Heart right ventricle (tissue), 16 donors: ENCODE results near the gene FAM217A. TPM values are rescaled to one million over a fixed set of nuclear protein-coding genes. Genes with fewer than 3 reads are reported as not detected.
"Not testable (repeated sequence)": the region's sequence is repeated elsewhere in the genome, so short reads cannot be mapped to it uniquely, and the experiment has no call there.

ENCODE experiments used
- ATAC-seq, 8 donors: fragments of 200-7000 bp; cut with Tn5 transposase; one replicate each; pipeline ENCODE4 v1.9.1; 2020; ENCODE audit warnings: mild to moderate bottlenecking in 8 of 8, moderate library complexity in 8 of 8, moderate number of reproducible peaks in 1 of 8
- DNase-seq, 2 donors: peaks; one replicate each; pipeline ENCODE4 v3.0.0-alpha.2; 2020
- H3K27ac ChIP-seq, 10 donors: fragments of 200-600 bp; sonication (generic) in 2 of 10; one replicate each; pipeline versions ENCODE4 v1.5.0 to v1.8.0; 2020 to 2022; ENCODE audit warnings: mild to moderate bottlenecking in 3 of 10
- H3K27me3 ChIP-seq, 7 donors: fragments of 200-600 bp; one replicate each; pipeline ENCODE4 v1.8.0; 2021 to 2022; ENCODE audit warnings: mild to moderate bottlenecking in 2 of 7
- H3K36me3 ChIP-seq, 9 donors: fragments of 200-600 bp; sonication (generic) in 1 of 9; one replicate each; pipeline versions ENCODE4 v1.5.0 to v1.8.0; 2020 to 2022; ENCODE audit warnings: mild to moderate bottlenecking in 2 of 9
- H3K4me1 ChIP-seq, 9 donors: fragments of 200-600 bp; sonication (generic) in 1 of 9; one replicate each; pipeline versions ENCODE4 v1.5.0 to v1.8.0; 2020 to 2022; ENCODE audit warnings: mild to moderate bottlenecking in 4 of 9
- H3K4me3 ChIP-seq, 10 donors: fragments of 200-600 bp; sonication (generic) in 2 of 10; one replicate each; pipeline versions ENCODE4 v1.5.0 to v1.8.0; 2020 to 2022; ENCODE audit warnings: mild to moderate bottlenecking in 7 of 10, moderate library complexity in 2 of 10
- H3K9me3 ChIP-seq, 11 donors: fragments of 200-600 bp in 10 of 11; sonication (generic) in 2 of 11; one replicate each; pipeline versions ENCODE4 v1.5.0 to v1.8.0; 2013 to 2022; ENCODE audit warnings: mild to moderate bottlenecking in 2 of 11, control low read depth in 1 of 11, moderate library complexity in 1 of 11
- WGBS, 2 donors: extraction: QIAGEN DNeasy Blood & Tissue Kit; methylation state at CpG; one replicate each; pipeline ENCODE4 v1.1.7; 2013; ENCODE audit warnings: inconsistent platforms in 1 of 2; 5-methylcytosine and 5-hydroxymethylcytosine counted together
- intact Hi-C, 10 donors: fragments of 100-400 bp; cut with DNase I; formaldehyde crosslinking; loops; one replicate each; pipeline versions ENCODE4 v1.11.1 to v1.14.2; 2022
- polyA plus RNA-seq, 2 donors: library from polyadenylated mRNA; stranded (reverse); fragments of 200-250 nt; gene quantifications; one replicate each; pipeline ENCODE4 v1.2.3, GENCODE V29; 2013
- total RNA-seq, 10 donors: library from RNA; stranded (reverse); fragmentation: NEBNext Ultra II Directional in 3 of 10; extraction: Animal tissue kit (Norgen Biotek cat#: 25700) in 3 of 10; gene quantifications; one replicate each; pipeline versions ENCODE4 v1.2.1 to v1.2.4, GENCODE V29; 2021 to 2023
- TF ChIP-seq, protein P1 (sequence below), 9 donors: fragments of 200-600 bp; sonication (generic) in 2 of 9; IDR thresholded peaks; one replicate each; pipeline versions ENCODE4 v1.5.0 to v1.8.0; 2021 to 2022; ENCODE audit warnings: antibody characterized with exemption in 9 of 9, mild to moderate bottlenecking in 5 of 9, moderate library complexity in 1 of 9
- donor health status: Arrhythmogenic right ventricular cardiomyopathy.
- donor health status: ischemic (EF 13 %, LVEDD 7.1; RV severe dilation, severe dysfunction).
- donor health status: healthy with polysubstance abuse.
- donor health status: DM: no; HTN: yes; CAD: no.
- donor health status: DM: no; HTN: no; CAD: no.
- donor health status: ischemic (EF 25% LVEDD 6.9; RV normal size, moderate dysfunction).
- donor health status: ischemic (EF 25% LVEDD 5.7; RV mildly dilated, moderate dysfunction).
- donor health status: healthy.
- donor health status: DM: yes; HTN: yes; CAD: no.
- donor health status: Ischemic cardiomyopathy.
- donor health status: ischemic (EF 35%, LVEDD 5.7; RV mildly dilated, moderate dysfunction).
- donor health status: nonischemic (EF 11% LVEDD 7.7; RV severe dilation, severe dysfunction).
- donor health status: DM: yes; HTN: yes; CAD: no.
- donor health status: PGD.
- donor health status: ischemic (EF 29% LVEDD 5.4; RV normal size, mild dysfunction).
- donor health status: nonischemic (EF 23%, LVEDD 6.1; RV moderate dilation, normal function).

The FAM217A gene
- total and polyA plus RNA-seq, 12 donors, result not detected

DNA sequence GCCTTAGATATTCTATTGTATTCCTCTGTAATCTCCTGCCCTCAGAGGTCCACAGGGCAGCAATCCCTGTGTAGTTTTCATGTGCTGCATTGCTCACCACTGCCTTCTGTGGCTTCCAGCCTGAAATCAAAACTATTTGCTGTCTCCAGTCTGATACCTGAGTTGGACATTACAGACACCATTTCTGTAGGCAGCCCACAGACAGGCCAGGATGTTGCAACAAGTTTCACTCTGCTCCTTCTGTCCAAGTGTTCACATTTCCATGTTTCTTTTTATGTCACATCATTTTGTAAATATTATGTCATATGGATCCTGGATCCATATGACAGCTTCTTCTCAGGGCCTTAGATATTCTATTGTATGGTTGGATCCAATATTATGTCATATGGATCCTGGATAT, 34.7 kb upstream of the FAM217A start:
- Histone ChIP-seq H3K27ac (no peak overlapping the region), H3K4me3 (no peak overlapping the region), H3K4me1 (peaks cover 0 to 19% (median 10%) of the 10 kb centered on the region in 9 donors), H3K9me3 (peaks cover 0 to 18% (median 6%) of the 10 kb centered on the region in 11 donors), H3K27me3 (no peaks in the 10 kb centered on the region), H3K36me3 (peaks cover 0 to 47% (median 36%) of the 10 kb centered on the region in 9 donors)
- intact Hi-C loops, result loop anchor here in 2 of 10 donors (5.0 to 10.0 kb wide), 2 partner anchors 46 to 49 kb away; no protein-coding TSS in a partner anchor
- TF ChIP-seq, protein P1, sequence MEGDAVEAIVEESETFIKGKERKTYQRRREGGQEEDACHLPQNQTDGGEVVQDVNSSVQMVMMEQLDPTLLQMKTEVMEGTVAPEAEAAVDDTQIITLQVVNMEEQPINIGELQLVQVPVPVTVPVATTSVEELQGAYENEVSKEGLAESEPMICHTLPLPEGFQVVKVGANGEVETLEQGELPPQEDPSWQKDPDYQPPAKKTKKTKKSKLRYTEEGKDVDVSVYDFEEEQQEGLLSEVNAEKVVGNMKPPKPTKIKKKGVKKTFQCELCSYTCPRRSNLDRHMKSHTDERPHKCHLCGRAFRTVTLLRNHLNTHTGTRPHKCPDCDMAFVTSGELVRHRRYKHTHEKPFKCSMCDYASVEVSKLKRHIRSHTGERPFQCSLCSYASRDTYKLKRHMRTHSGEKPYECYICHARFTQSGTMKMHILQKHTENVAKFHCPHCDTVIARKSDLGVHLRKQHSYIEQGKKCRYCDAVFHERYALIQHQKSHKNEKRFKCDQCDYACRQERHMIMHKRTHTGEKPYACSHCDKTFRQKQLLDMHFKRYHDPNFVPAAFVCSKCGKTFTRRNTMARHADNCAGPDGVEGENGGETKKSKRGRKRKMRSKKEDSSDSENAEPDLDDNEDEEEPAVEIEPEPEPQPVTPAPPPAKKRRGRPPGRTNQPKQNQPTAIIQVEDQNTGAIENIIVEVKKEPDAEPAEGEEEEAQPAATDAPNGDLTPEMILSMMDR (IDR thresholded peaks at IDR 0.05), result no peak
- DNase-seq (no peak), ATAC-seq (no peak)

GRCh38 chr6:4112366-4112765, 33.4 kb upstream of the FAM217A start:
- TF ChIP-seq, protein P1 (IDR thresholded peaks at IDR 0.05), result no peak
- Histone ChIP-seq H3K27me3 (no peaks in the 10 kb centered on the region), H3K4me1 (peaks cover 0 to 19% (median 11%) of the 10 kb centered on the region in 9 donors), H3K36me3 (peaks cover 0 to 34% (median 26%) of the 10 kb centered on the region in 9 donors), H3K9me3 (peaks cover 0 to 18% (median 6%) of the 10 kb centered on the region in 11 donors), H3K4me3 (no peak overlapping the region), H3K27ac (no peak overlapping the region)
- 94 to 96% methylated on average over 3 of the region's 3 CpGs for WGBS, 2 donors
- DNase-seq, result no peak
- intact Hi-C loops, result loop anchor here in 2 of 10 donors (5.0 to 10.0 kb wide), 2 partner anchors 45 to 48 kb away; no protein-coding TSS in a partner anchor
- no peak for ATAC-seq

DNA sequence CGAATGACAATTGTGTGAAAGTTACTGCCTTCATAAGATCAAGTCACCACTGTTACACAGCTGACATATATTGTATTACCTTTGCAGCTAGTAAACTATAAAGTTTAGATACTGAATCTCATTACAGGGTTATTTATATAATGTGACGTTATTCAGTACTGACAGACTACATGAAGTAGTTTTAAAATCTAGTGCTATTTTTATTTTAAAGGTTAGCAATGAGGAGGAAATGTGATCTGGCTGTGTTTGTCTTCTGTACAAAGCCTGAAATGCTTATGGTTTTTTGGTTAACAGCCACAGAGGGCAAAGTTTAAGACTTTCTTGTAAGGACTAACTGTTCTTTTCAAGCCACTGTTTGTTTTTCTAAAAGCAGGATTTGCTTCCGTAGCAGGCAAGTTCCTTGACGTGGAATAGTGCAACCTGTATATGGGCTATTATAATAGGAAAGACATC, 30.5 kb upstream of the FAM217A start:
- H3K36me3 ChIP-seq, H3K27me3 ChIP-seq, H3K4me3 ChIP-seq, intact Hi-C loops: not testable (repeated sequence)
- peak in 1 of 2 donors; percentile 11 for DNase-seq
- H3K4me1 ChIP-seq, result peaks cover 0 to 19% (median 11%) of the 10 kb centered on the region in 9 donors
- 22 to 32% methylated on average over 4 of the region's 4 CpGs for WGBS, 2 donors
- peaks cover 0 to 17% (median 6%) of the 10 kb centered on the region in 11 donors for H3K9me3 ChIP-seq
- ATAC-seq, result peak; percentile 46 to 90 (median 81)
- H3K27ac ChIP-seq, result peak overlapping the region in 8 of 10 donors; percentile 26 to 75 (median 60)

- Histone ChIP-seq H3K27ac (peak overlapping the region in 6 of 10 donors; percentile 7 to 75 (median 57)), H3K36me3 (no peaks in the 10 kb centered on the region), H3K27me3 (no peaks in the 10 kb centered on the region), H3K4me1 (peaks cover 0 to 19% (median 11%) of the 10 kb centered on the region in 9 donors), H3K4me3 (no peak overlapping the region), H3K9me3 (peaks cover 0 to 17% (median 6%) of the 10 kb centered on the region in 11 donors)
- intact Hi-C loops, result no loop called here
- TF ChIP-seq, protein P1 (IDR thresholded peaks at IDR 0.05), result no peak
- 80 to 86% methylated on average over 9 of the region's 9 CpGs for WGBS, 2 donors
- DNase-seq (no peak), ATAC-seq (no peak)
Observed at GRCh38 chr6:4108561-4109093, 29.7 kb upstream of the FAM217A start.

DNA sequence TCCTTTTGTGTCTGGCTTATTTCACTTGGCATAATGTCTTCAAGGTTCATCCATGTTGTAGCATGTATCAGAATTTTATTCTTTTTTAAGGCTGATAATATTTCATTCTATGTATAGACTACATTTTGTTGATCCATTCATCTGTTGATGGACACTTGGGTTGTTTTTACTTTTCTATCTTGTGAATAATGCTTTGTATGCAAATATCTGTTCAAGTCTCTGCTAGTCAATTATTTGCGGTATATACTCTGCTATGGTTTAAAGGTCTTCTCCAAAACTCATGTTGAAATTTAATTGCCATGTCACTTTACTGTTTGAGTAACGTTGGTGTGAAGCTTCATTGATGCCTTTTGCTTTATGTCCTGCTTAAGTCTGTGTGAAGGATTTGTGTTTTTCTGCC, 28.9 kb upstream of the FAM217A start:
- peaks cover 0 to 19% (median 11%) of the 10 kb centered on the region in 9 donors for H3K4me1 ChIP-seq
- intact Hi-C loops, result no loop called here
- DNase-seq (no peak), ATAC-seq (no peak)
- H3K9me3 ChIP-seq, result peaks cover 0 to 11% (median 6%) of the 10 kb centered on the region in 11 donors
- H3K27me3 ChIP-seq, result no peaks in the 10 kb centered on the region
- no peak overlapping the region for H3K4me3 ChIP-seq
- H3K36me3 ChIP-seq, result no peaks in the 10 kb centered on the region
- H3K27ac ChIP-seq, result no peak overlapping the region
- 86 to 91% methylated on average over 2 of the region's 2 CpGs for WGBS, 2 donors
- TF ChIP-seq, protein P1 (IDR thresholded peaks at IDR 0.05), result no peak
